Astrocyte (in vitro differentiated cells and primary cell): ENCODE data around the gene CD200. TPM values are rescaled to one million over a fixed set of nuclear protein-coding genes. Genes with fewer than 3 reads are reported as not detected.

Experiments
- DNase-seq: peaks from one replicate; pipeline ENCODE4 v3.0.0-alpha.2; 2010; ENCODE audit warnings: low read depth
- FAIRE-seq: peaks from 2 replicates; lab custom pipeline; 2011; peaks lifted over from hg19 to GRCh38; lab: Jason Lieb, UNC
- H2AFZ ChIP-seq: 2 replicates; pipeline ENCODE4 v1.6.0; 2012; ENCODE audit warnings: low read depth, low read length, inconsistent platforms
- H3K27ac ChIP-seq: 2 replicates; pipeline ENCODE4 v1.5.1; 2011; ENCODE audit warnings: low read depth, low read length, inconsistent platforms
- H3K27me3 ChIP-seq: 2 replicates; pipeline ENCODE4 v1.6.0; 2011; ENCODE audit warnings: low read length, inconsistent platforms; ENCODE audit not compliant: insufficient read depth
- H3K36me3 ChIP-seq: 2 replicates; pipeline ENCODE4 v1.5.1; 2011; ENCODE audit warnings: low read length, inconsistent platforms; ENCODE audit not compliant: insufficient read depth
- H3K4me1 ChIP-seq: 2 replicates; pipeline ENCODE4 v1.5.1; 2011; ENCODE audit warnings: low read length, inconsistent platforms; ENCODE audit not compliant: insufficient read depth
- H3K4me2 ChIP-seq: 2 replicates; pipeline ENCODE4 v1.6.0; 2012; ENCODE audit warnings: low read length, inconsistent platforms
- H3K4me3 ChIP-seq: 2 replicates; pipeline ENCODE4 v1.5.1; 2011; ENCODE audit warnings: low read depth, mild to moderate bottlenecking, low read length, inconsistent platforms; ENCODE audit not compliant: insufficient read depth
- H3K79me2 ChIP-seq: 2 replicates; pipeline ENCODE4 v1.6.0; 2012; ENCODE audit warnings: mild to moderate bottlenecking, low read length, inconsistent platforms; ENCODE audit not compliant: insufficient read depth
- H3K9ac ChIP-seq: 2 replicates; pipeline ENCODE4 v1.6.0; 2012; ENCODE audit warnings: mild to moderate bottlenecking, low read length, inconsistent platforms
- H3K9me3 ChIP-seq: 2 replicates; pipeline ENCODE4 v1.5.1; 2012; ENCODE audit warnings: low read depth, mild to moderate bottlenecking, low read length, inconsistent platforms; ENCODE audit not compliant: insufficient read depth
- H4K20me1 ChIP-seq: 2 replicates; pipeline ENCODE4 v1.6.0; 2012; ENCODE audit warnings: low read length, inconsistent platforms; ENCODE audit not compliant: insufficient read depth
- H3K27ac Mint-ChIP-seq: one replicate; pipeline ENCODE4 v1.8.0; 2021; ENCODE audit warnings: mild to moderate bottlenecking, mixed read lengths; ENCODE audit not compliant: unreplicated experiment
- H3K27me3 Mint-ChIP-seq: one replicate; pipeline ENCODE4 v1.8.0; 2021; ENCODE audit warnings: low read depth, mixed read lengths; ENCODE audit not compliant: unreplicated experiment
- H3K36me3 Mint-ChIP-seq: one replicate; pipeline ENCODE4 v1.8.0; 2021; ENCODE audit warnings: low read depth, mixed read lengths; ENCODE audit not compliant: unreplicated experiment
- H3K4me1 Mint-ChIP-seq: one replicate; pipeline ENCODE4 v1.8.0; 2021; ENCODE audit warnings: low read depth, mixed read lengths; ENCODE audit not compliant: unreplicated experiment
- H3K4me3 Mint-ChIP-seq: one replicate; pipeline ENCODE4 v1.8.0; 2021; ENCODE audit warnings: mild to moderate bottlenecking, moderate library complexity, mixed read lengths; ENCODE audit not compliant: unreplicated experiment
- H3K9me3 Mint-ChIP-seq: one replicate; pipeline ENCODE4 v1.8.0; 2021; ENCODE audit warnings: mild to moderate bottlenecking, mixed read lengths; ENCODE audit not compliant: unreplicated experiment
- EZH2 ChIP-seq: IDR thresholded peaks from 2 replicates; pipeline ENCODE4 v1.6.1; 2012; ENCODE audit warnings: mild to moderate bottlenecking, low read length, inconsistent platforms; ENCODE audit not compliant: insufficient read depth
- total RNA-seq: library from RNA; stranded (reverse); gene quantifications from 2 replicates; pipeline ENCODE4 v1.2.1, GENCODE V29; 2021
- TF ChIP-seq, protein P1 (sequence below): IDR thresholded peaks from 2 replicates; pipeline ENCODE4 v1.5.1; 2011; ENCODE audit warnings: low read depth, mild to moderate bottlenecking, inconsistent platforms, low read length, moderate library complexity; ENCODE audit not compliant: insufficient read depth

The CD200 gene
- total RNA-seq, 1 donor from 2014 or later = 11.1 TPM

- no peaks in the 10 kb centered on the region for H3K9me3 ChIP-seq
- DNase-seq (no peak), FAIRE-seq (no peak)
- peaks cover 4% of the 10 kb centered on the region for H3K36me3 Mint-ChIP-seq
- H3K4me2 ChIP-seq = no peak overlapping the region
- peaks cover 10% of the 10 kb centered on the region for H3K4me1 Mint-ChIP-seq
- no peaks in the 10 kb centered on the region for H4K20me1 ChIP-seq
- peaks cover 11% of the 10 kb centered on the region for H3K4me1 ChIP-seq
- no peaks in the 10 kb centered on the region for H3K27me3 Mint-ChIP-seq
- TF ChIP-seq, protein P1, sequence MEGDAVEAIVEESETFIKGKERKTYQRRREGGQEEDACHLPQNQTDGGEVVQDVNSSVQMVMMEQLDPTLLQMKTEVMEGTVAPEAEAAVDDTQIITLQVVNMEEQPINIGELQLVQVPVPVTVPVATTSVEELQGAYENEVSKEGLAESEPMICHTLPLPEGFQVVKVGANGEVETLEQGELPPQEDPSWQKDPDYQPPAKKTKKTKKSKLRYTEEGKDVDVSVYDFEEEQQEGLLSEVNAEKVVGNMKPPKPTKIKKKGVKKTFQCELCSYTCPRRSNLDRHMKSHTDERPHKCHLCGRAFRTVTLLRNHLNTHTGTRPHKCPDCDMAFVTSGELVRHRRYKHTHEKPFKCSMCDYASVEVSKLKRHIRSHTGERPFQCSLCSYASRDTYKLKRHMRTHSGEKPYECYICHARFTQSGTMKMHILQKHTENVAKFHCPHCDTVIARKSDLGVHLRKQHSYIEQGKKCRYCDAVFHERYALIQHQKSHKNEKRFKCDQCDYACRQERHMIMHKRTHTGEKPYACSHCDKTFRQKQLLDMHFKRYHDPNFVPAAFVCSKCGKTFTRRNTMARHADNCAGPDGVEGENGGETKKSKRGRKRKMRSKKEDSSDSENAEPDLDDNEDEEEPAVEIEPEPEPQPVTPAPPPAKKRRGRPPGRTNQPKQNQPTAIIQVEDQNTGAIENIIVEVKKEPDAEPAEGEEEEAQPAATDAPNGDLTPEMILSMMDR = no peak
- TF ChIP-seq EZH2 = no peak
- H3K4me3 ChIP-seq = no peak overlapping the region
- H3K79me2 ChIP-seq = no peaks in the 10 kb centered on the region
- H3K27ac ChIP-seq = no peak overlapping the region
- no peaks in the 10 kb centered on the region for H3K27me3 ChIP-seq
- no peaks in the 10 kb centered on the region for H3K36me3 ChIP-seq
- H3K9me3 Mint-ChIP-seq = peaks cover 2% of the 10 kb centered on the region
- H3K4me3 Mint-ChIP-seq = no peak overlapping the region
- no peak overlapping the region for H3K9ac ChIP-seq
- no peak overlapping the region for H2AFZ ChIP-seq
- H3K27ac Mint-ChIP-seq = no peak overlapping the region
Observed at GRCh38 chr3:112381673-112382542, 49.0 kb downstream of the CD200 start.

DNA sequence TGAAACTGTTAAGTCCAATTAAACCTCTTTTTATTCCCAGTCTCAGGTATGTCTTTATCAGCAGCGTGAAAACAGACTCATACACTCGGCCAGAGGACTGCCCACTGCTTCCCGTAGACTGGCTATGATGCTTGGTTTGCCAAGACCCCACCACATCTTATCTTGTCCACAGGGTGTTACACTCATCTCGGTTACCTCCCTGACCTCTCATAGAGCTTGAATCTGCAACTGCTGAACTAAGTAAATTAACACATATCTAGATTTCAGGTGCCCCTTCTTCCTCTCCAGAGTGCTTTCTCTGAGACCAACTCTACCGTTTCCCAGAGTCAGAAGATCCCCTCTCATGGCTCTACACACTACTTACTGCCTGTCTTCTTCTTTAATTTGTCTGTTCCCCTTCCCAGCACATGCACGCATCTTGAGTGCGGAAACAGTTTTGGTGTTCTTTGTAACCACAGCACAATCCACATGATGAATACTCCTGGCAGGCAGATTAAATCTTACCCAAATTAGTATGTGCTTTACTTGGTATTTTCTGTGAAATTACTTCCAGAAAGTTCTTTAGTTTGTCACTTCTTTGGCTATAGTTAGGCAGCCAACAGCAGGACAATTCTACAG is 49.7 kb downstream of the CD200 start:
- no peak overlapping the region for H3K27ac Mint-ChIP-seq
- peaks cover 2% of the 10 kb centered on the region for H3K9me3 Mint-ChIP-seq
- H3K4me2 ChIP-seq = no peak overlapping the region
- no peak overlapping the region for H3K9ac ChIP-seq
- no peaks in the 10 kb centered on the region for H4K20me1 ChIP-seq
- no peaks in the 10 kb centered on the region for H3K79me2 ChIP-seq
- H3K36me3 ChIP-seq = no peaks in the 10 kb centered on the region
- no peaks in the 10 kb centered on the region for H3K27me3 Mint-ChIP-seq
- peaks cover 10% of the 10 kb centered on the region for H3K4me1 Mint-ChIP-seq
- FAIRE-seq (no peak), DNase-seq (peak; percentile 31)
- peaks cover 4% of the 10 kb centered on the region for H3K36me3 Mint-ChIP-seq
- H2AFZ ChIP-seq = no peak overlapping the region
- no peak overlapping the region for H3K4me3 ChIP-seq
- no peaks in the 10 kb centered on the region for H3K27me3 ChIP-seq
- H3K27ac ChIP-seq = no peak overlapping the region
- TF ChIP-seq EZH2 = no peak
- TF ChIP-seq, protein P1 = no peak
- peaks cover 8% of the 10 kb centered on the region for H3K4me1 ChIP-seq
- no peaks in the 10 kb centered on the region for H3K9me3 ChIP-seq
- no peak overlapping the region for H3K4me3 Mint-ChIP-seq
